T-helper 9 cell (primary cell): ENCODE results near the gene ESR2.
"Not testable (repeated sequence)": the region's sequence is repeated elsewhere in the genome, so short reads cannot be mapped to it uniquely, and the experiment has no call there.

Source experiments
- DNase-seq: peaks from one replicate; pipeline ENCODE4 v3.0.0-alpha.2; 2020

Gene ESR2

GRCh38 chr14:64075613-64076005 is 218.6 kb downstream of the ESR2 start:
- no peak for DNase-seq

- DNase-seq = no peak
Observed at GRCh38 chr14:64074961-64075612, 219.1 kb downstream of the ESR2 start.

- no peak for DNase-seq
Observed at GRCh38 chr14:64069634-64070359, 224.4 kb downstream of the ESR2 start.

- DNase-seq = no peak
Observed at GRCh38 chr14:64064447-64064846, 229.7 kb downstream of the ESR2 start.

- DNase-seq = no peak
Observed at GRCh38 chr14:64062381-64063115, 231.6 kb downstream of the ESR2 start.

- no peak for DNase-seq
Observed at GRCh38 chr14:64061706-64062105, 232.5 kb downstream of the ESR2 start.

- no peak for DNase-seq
Observed at GRCh38 chr14:64061115-64061514, 233.1 kb downstream of the ESR2 start.

GRCh38 chr14:64060648-64061096 is 233.5 kb downstream of the ESR2 start:
- DNase-seq = no peak

- DNase-seq = no peak
Observed at GRCh38 chr14:64060199-64060545, 234.0 kb downstream of the ESR2 start.

- no peak for DNase-seq
Observed at GRCh38 chr14:64059454-64060198, 234.5 kb downstream of the ESR2 start.

- no peak for DNase-seq
Observed at GRCh38 chr14:64053694-64054669, 240.2 kb downstream of the ESR2 start.

- DNase-seq = no peak
Observed at GRCh38 chr14:64049616-64050381, 244.4 kb downstream of the ESR2 start.

GRCh38 chr14:64045091-64045490 is 249.1 kb downstream of the ESR2 start:
- no peak for DNase-seq

- not testable (repeated sequence) for DNase-seq
Observed at GRCh38 chr14:64043296-64043695, 250.9 kb downstream of the ESR2 start.

- no peak for DNase-seq
Observed at GRCh38 chr14:64040044-64040443, 254.1 kb downstream of the ESR2 start.

- no peak for DNase-seq
Observed at GRCh38 chr14:64038841-64039542, 255.2 kb downstream of the ESR2 start.

- DNase-seq = not testable (repeated sequence)
Observed at GRCh38 chr14:64037869-64038745, 256.1 kb downstream of the ESR2 start.

GRCh38 chr14:64035143-64035542 is 259.0 kb downstream of the ESR2 start:
- DNase-seq = no peak
